Measurements from ENCODE around the gene OSBP2. TPM values are rescaled to one million over a fixed set of nuclear protein-coding genes. Genes with fewer than 3 reads are reported as not detected.

The OSBP2 gene
- total RNA-seq, 2 experiments from 2014 or later, result 1.2 to 1.6 TPM

GRCh38 chr22:30953206-30953605, 258.5 kb downstream of the OSBP2 start:
- H3K27ac Mint-ChIP-seq, result no peak overlapping the region
- ChIA-PET CTCF (interaction anchor here (0.9 to 1.2 kb wide), 2 partner anchors 132 to 265 kb away, joined by 3 to 6 read pairs; no protein-coding TSS in a partner anchor), POLR2A (interaction anchor here (1.5 to 4.5 kb wide), 3 partner anchors 13 to 132 kb away, joined by 3 to 35 read pairs (median 8); partner anchors contain the start of genes MORC2 and TUG1)
- no peaks in the 10 kb centered on the region for H3K27me3 Mint-ChIP-seq
- intact Hi-C loops (cut with DNase I, micrococcal nuclease), result no loop called here
- no peak overlapping the region for H3K4me3 ChIP-seq (ENCODE audit: low read length)
- H3K4me1 ChIP-seq (ENCODE audit: insufficient read depth, low read length), result peaks cover 31% of the 10 kb centered on the region
- H3K9me3 Mint-ChIP-seq, result no peaks in the 10 kb centered on the region
- H3K36me3 ChIP-seq (ENCODE audit: insufficient read depth, low read length), result peaks cover 30% of the 10 kb centered on the region
- H3K36me3 Mint-ChIP-seq (ENCODE audit: low read depth), result peaks cover 48% of the 10 kb centered on the region
- peaks cover 70% of the 10 kb centered on the region for H3K4me1 Mint-ChIP-seq (ENCODE audit: low read depth)
- no peak overlapping the region for H3K27ac ChIP-seq (ENCODE audit: low read depth in 1 of 2, low read length in 2 of 2)
- ATAC-seq (ENCODE audit: poor library complexity) (no peak), DNase-seq (no peak)
- H3K4me3 Mint-ChIP-seq, result no peak overlapping the region
- TF ChIP-seq CTCF (IDR thresholded peaks at IDR 0.05), result no peak
- H3K9me3 ChIP-seq (ENCODE audit: control insufficient read depth in 1 of 2, insufficient read depth in 1 of 2, low read length in 2 of 2), result no peaks in the 10 kb centered on the region
- no peaks in the 10 kb centered on the region for H3K27me3 ChIP-seq (ENCODE audit: control insufficient read depth in 1 of 2, insufficient read depth in 2 of 2, low read length in 2 of 2)

GRCh38 chr22:30955153-30955552, 260.5 kb downstream of the OSBP2 start:
- no peaks in the 10 kb centered on the region for H3K9me3 Mint-ChIP-seq
- peak overlapping the region; percentile 54 for H3K4me3 Mint-ChIP-seq
- no peak overlapping the region for H3K27ac ChIP-seq (ENCODE audit: low read depth in 1 of 2, low read length in 2 of 2)
- POLR2A ChIA-PET, result interaction anchor here (1.1 to 2.6 kb wide), 3 partner anchors 9 to 130 kb away, joined by 3 to 26 read pairs (median 4); partner anchors contain the start of genes MORC2 and TUG1
- H3K27me3 ChIP-seq (ENCODE audit: control insufficient read depth in 1 of 2, insufficient read depth in 2 of 2, low read length in 2 of 2), result no peaks in the 10 kb centered on the region
- peaks cover 83% of the 10 kb centered on the region for H3K4me1 Mint-ChIP-seq (ENCODE audit: low read depth)
- DNase-seq (peak in 1 of 14 experiments; percentile 9), ATAC-seq (ENCODE audit: poor library complexity) (no peak)
- H3K27ac Mint-ChIP-seq, result peak overlapping the region; percentile 74
- H3K4me3 ChIP-seq (ENCODE audit: low read length), result no peak overlapping the region
- H3K27me3 Mint-ChIP-seq, result no peaks in the 10 kb centered on the region
- intact Hi-C loops (cut with DNase I, micrococcal nuclease), result no loop called here
- H3K9me3 ChIP-seq (ENCODE audit: control insufficient read depth in 1 of 2, insufficient read depth in 1 of 2, low read length in 2 of 2), result no peaks in the 10 kb centered on the region
- H3K36me3 ChIP-seq (ENCODE audit: insufficient read depth, low read length), result peaks cover 10% of the 10 kb centered on the region
- no peak for TF ChIP-seq CTCF (IDR thresholded peaks at IDR 0.05)
- CTCF ChIA-PET, result interaction anchor here (1.4 kb wide), 1 partner anchor 130 kb away, joined by 5 read pairs; no protein-coding TSS in a partner anchor
- H3K36me3 Mint-ChIP-seq (ENCODE audit: low read depth), result peaks cover 33% of the 10 kb centered on the region
- peaks cover 29% of the 10 kb centered on the region for H3K4me1 ChIP-seq (ENCODE audit: insufficient read depth, low read length)

Small RNA genes lying within 50 kb of the gene (microRNA-seq; reads per million reads assigned to microRNA genes)
- 1.6 reads per million for gene MIR3200 (ENCODE audit: borderline microRNAs expressed, borderline replicate concordance)

Other genes starting within 250 kb of the OSBP2 start
- not detected for gene SEC14L3, start 222.9 kb upstream of the OSBP2 start, total RNA-seq
- not detected for gene SEC14L4, start 189.2 kb upstream of the OSBP2 start, total RNA-seq
- not detected for gene SEC14L6, start 148.1 kb upstream of the OSBP2 start, total RNA-seq
- gene GAL3ST1, start 120.2 kb upstream of the OSBP2 start, total RNA-seq, result not detected
- gene PES1, start 103.0 kb upstream of the OSBP2 start, total RNA-seq, result 10 to 100 TPM; 28.4 to 30.5 TPM
- under 1 TPM; 0.52 to 0.53 TPM for gene TCN2, start 87.7 kb upstream of the OSBP2 start, total RNA-seq
- gene SLC35E4, start 59.1 kb upstream of the OSBP2 start, total RNA-seq, result 1 to 10 TPM; 2.1 to 2.9 TPM
- gene DUSP18, start 27.0 kb upstream of the OSBP2 start, total RNA-seq, result 1 to 10 TPM; 5.7 to 6.2 TPM